NCI-H2171 (cell line): Measurements from ENCODE around the gene HOXB8.
A peak's percentile ranks its signal among the peaks of the same experiment; 100 is the strongest.

ENCODE experiments used
- DNase-seq: peaks from one replicate; lab custom pipeline; 2025; lab: John Stamatoyannopoulos, UW

Gene HOXB8

GRCh38 chr17:48596000-48596734 lies 18.9 kb downstream of the HOXB8 start:
- no peak for DNase-seq

DNA sequence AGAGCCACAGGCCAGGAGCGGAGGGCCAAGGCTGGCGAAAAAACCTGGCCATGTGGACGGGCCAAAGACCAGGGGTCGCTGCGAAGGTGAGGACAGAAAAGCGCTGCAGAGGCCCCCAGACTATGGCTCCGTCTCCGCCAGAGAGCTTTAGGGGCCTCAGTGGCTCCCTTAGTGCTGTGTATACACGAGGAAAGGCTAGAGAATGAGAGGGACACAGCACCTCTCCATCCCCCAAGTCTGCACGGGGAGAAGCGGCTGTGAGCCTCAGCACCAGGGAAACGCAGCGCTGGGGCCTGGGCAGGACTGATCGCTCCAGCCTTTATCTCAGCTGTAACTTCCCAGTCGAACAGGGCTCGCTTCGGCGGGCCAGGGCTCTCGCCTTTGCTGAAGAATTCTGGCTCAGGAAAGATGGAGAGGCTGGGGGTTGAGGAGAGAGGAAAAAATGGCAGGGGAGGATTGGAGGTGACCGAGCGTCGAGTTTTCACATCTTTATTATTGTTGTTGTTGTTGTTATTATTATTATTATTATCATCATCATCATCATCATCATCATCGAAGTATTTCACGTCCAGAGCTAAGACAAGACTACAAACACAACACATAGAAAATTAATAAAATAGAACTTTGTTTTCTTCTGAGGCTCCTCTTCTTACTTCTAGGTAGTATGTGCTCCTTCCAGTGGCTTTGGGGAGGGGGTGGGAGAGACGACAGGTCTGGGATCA lies 19.7 kb downstream of the HOXB8 start:
- DNase-seq: no peak

- no peak for DNase-seq
Observed at GRCh38 chr17:48594538-48595277, 20.4 kb downstream of the HOXB8 start.

DNA sequence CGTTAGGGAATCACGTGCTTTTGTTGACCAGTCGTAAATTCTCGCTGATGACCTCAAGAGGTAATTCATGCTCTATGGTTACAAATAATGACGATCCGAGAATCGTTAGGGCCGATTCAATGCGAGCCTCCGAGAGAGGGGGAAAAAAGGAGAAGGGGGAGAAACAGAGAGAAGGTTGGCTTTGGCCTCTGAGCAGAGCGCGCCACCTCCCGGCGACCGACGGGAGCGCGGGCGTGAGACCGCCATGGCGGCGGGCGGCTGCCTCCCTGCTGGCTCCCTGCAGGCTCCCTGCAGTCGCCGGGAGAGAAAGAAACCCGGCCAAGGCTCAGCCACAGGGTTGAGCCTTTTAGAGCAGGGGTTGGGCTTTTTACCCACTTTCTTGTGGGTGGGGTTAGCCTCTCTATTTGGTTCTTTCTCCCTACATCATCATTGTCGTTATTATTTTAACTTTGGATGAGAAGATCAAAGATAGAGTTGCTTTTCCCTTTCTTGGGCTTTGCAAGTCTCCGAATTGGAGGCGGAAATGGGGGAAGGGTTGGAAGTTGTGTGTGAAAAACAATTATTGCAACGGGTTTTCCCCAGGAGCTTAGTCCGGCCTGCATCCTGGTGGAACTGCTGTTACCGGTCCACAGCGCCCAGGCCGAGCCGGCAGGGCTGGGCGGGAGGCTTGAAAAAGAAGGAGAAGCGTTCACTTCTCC lies 21.1 kb downstream of the HOXB8 start:
- peak; percentile 28 for DNase-seq

DNA sequence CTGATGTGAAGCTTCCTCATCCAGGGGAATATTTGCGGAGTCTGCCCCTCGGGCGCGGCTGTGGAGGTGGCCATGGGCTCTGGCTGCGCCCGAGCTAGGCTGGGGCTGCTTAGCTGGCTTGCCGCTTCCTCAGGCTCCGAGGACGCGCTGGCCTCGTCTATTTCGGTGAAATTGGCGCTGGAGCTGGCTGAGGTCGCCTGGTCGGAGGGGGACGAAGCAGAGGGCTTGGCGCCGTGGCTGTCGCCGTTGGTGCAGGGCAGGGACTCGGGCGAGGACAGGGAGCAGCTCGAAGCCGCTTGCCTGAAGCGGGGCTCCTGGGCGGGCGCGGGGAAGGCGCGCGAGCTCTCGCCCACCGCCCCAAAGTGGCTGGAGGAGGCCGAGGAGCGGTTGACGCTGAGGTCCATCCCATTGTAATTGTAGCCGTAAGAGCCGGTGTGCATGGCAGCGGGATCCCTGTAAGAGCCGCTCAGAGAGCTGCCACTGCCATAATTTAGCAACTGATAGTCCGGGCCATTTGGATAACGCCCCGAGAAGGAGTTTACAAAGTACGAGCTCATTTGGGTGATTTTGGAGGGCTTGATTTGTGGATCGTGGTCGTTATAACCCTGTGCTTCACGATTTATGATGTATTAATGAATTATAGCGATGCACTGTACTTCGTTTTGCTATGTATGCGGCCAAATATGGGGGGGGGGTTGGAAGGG lies 21.8 kb downstream of the HOXB8 start, which contains the start of gene HOXB5:
Gene HOXB5, minus strand, starts transcription at position 654 of the 704 bp plus-strand sequence. Its CDS starts 97 bp downstream, at position 557.
- no peak for DNase-seq

DNA sequence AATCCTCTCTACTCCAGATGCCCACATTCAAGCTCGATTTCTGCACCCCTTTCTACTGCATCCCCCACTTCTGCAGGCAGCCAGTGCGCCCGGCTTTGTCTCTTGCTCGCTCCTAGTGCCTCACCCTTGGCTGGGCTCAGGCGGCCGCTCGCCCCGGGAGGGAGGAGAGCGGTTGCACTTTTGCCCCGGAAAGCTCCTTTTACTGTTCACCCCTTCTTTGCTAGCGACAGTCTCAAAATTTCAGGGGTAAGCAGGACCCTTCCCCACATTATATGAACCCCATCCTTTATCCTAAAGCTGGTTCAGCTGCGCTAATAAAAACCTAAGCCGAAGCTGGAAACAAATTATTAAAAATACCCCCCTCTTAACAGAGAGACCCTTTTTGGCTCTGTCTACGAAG lies 22.5 kb downstream of the HOXB8 start:
- no peak for DNase-seq

- no peak for DNase-seq
Observed at GRCh38 chr17:48592057-48592514, 23.0 kb downstream of the HOXB8 start.

- no peak for DNase-seq
Observed at GRCh38 chr17:48591255-48592056, 23.6 kb downstream of the HOXB8 start.

GRCh38 chr17:48590607-48591161 lies 24.4 kb downstream of the HOXB8 start:
- no peak for DNase-seq

GRCh38 chr17:48589831-48590606 lies 25.1 kb downstream of the HOXB8 start, which contains the start of gene HOXB3:
Gene HOXB3 (minus strand): TSS chr17:48590241. CDS start chr17:48552474, 37,767 bp downstream.
- DNase-seq: no peak

- no peak for DNase-seq
Observed at GRCh38 chr17:48589060-48589830, 25.8 kb downstream of the HOXB8 start.

- DNase-seq: no peak
Observed at GRCh38 chr17:48588528-48588927, 26.6 kb downstream of the HOXB8 start.

DNA sequence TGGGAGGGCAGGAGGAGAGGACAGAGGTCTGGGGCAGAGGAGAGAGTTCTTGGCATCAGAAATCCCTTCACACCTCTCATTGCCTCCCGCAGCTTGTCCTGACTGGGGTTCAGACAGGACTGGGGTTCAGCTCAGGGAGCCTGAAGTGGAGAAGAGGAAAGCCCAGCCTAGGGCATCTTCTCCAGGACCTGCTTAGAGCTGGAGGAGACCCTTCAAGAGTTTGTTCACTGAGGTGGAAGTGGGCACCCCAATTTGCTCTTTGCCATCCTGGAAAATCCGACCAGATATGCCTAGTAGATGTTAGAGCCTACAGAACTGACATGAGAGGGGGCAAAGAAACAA lies 27.0 kb downstream of the HOXB8 start:
- DNase-seq: no peak

DNA sequence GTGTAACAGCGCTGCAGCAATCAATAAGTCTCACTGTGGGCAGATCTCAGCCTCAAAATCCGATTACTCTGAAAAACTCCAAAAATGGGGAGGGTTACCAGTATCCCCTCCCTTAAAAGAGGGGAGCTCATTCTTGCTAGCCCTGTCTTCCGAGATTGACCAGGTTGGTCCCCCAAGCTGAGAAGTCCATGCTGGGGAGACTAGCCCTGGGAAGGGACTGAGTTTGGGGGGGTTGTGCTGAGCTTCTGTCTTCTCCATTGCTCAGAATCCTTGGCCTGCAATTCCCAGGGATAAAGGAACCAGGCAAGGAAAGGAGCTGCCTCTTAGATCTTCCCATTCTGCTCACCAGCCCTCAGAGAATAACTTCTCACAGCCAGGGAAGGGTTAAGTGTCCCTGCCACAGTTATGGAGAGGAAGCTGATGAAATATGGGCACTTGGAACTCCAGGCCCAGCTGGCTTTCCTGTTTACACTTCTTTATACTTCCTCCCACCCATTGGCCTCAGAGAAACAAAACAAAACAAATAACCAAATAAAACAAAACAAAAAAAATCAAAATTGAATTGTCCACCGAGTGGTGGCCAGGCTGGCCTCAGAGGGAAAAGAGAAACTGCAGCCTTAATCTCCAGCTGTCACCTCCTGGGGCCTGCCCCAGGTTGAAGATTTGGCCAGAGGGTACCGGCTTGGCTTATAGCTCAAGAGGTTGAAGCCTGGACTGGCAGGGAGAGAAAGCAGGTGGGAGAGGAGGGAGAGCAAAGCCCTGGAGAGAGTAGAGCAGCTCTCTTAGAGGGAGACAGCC lies 27.6 kb downstream of the HOXB8 start:
- no peak for DNase-seq

GRCh38 chr17:48586355-48587258 lies 28.5 kb downstream of the HOXB8 start:
- DNase-seq: no peak

- DNase-seq: no peak
Observed at GRCh38 chr17:48584223-48584741, 30.8 kb downstream of the HOXB8 start.
